Measurements from ENCODE around the gene PHACTR1. TPM values are rescaled to one million over a fixed set of nuclear protein-coding genes. Genes with fewer than 3 reads are reported as not detected.
"Not testable (repeated sequence)": the region's sequence is repeated elsewhere in the genome, so short reads cannot be mapped to it uniquely, and the experiment has no call there.

Gene PHACTR1
- total RNA-seq, 2 donors from 2014 or later: 0.14 to 1.6 TPM

GRCh38 chr6:12760911-12761310, 44.3 kb downstream of the PHACTR1 start:
- H3K27ac Mint-ChIP-seq: no peak overlapping the region

GRCh38 chr6:12761376-12762115, 45.0 kb downstream of the PHACTR1 start:
- ATAC-seq (no peak), DNase-seq (ENCODE audit: low spot score) (no peak)
- Mint-ChIP-seq H3K27me3 (peaks cover 19 to 21% of the 10 kb centered on the region in 2 donors), H3K27ac (no peak overlapping the region), H3K4me1 (ENCODE audit: low read depth in 2 of 2) (no peaks in the 10 kb centered on the region), H3K36me3 (no peaks in the 10 kb centered on the region), H3K9me3 (peaks cover 6% of the 10 kb centered on the region), H3K4me3 (no peak overlapping the region)

More at GRCh38 chr6:12760911-12761310, 44.3 kb downstream of the PHACTR1 start:
- Mint-ChIP-seq H3K4me3 (no peak overlapping the region), H3K9me3 (peaks cover 6% of the 10 kb centered on the region), H3K27me3 (peaks cover 19 to 22% of the 10 kb centered on the region in 2 donors), H3K36me3 (no peaks in the 10 kb centered on the region), H3K4me1 (ENCODE audit: low read depth in 2 of 2) (no peaks in the 10 kb centered on the region)
- no peak for ATAC-seq
- no peak for DNase-seq (ENCODE audit: low spot score)

- H3K36me3 Mint-ChIP-seq; DNase-seq (ENCODE audit: low spot score); H3K27ac Mint-ChIP-seq; H3K4me3 Mint-ChIP-seq; ATAC-seq; H3K4me1 Mint-ChIP-seq (ENCODE audit: low read depth in 2 of 2); H3K9me3 Mint-ChIP-seq: not testable (repeated sequence)
- peaks cover 8 to 10% of the 10 kb centered on the region in 2 donors for H3K27me3 Mint-ChIP-seq
Observed at GRCh38 chr6:12762731-12763434, 46.3 kb downstream of the PHACTR1 start.

DNA sequence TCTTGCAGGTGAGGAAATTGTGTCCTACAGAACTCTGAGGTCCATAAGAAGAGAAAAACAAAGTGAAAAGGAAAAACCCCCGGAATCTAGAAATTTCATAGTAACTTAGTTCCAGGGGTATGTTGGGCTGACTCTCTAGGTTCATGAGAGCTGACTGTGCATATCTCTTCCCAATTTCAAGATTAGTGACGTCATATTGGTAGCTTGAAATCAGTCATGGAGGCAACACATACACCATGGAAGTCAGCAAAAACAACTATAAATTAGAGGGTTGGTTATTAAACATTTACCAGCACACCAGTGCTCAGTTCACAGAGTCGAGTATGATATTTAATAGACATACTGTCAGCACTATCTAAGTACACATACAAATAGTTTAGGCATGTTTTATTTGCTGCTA, 49.8 kb downstream of the PHACTR1 start:
- H3K27ac Mint-ChIP-seq: no peak overlapping the region
- ATAC-seq (no peak), DNase-seq (ENCODE audit: low spot score) (no peak)
- H3K4me3 Mint-ChIP-seq: no peak overlapping the region
- H3K4me1 Mint-ChIP-seq (ENCODE audit: low read depth in 2 of 2): no peaks in the 10 kb centered on the region
- H3K27me3 Mint-ChIP-seq: peaks cover 15 to 16% of the 10 kb centered on the region in 2 donors
- H3K36me3 Mint-ChIP-seq: no peaks in the 10 kb centered on the region
- no peaks in the 10 kb centered on the region for H3K9me3 Mint-ChIP-seq

DNA sequence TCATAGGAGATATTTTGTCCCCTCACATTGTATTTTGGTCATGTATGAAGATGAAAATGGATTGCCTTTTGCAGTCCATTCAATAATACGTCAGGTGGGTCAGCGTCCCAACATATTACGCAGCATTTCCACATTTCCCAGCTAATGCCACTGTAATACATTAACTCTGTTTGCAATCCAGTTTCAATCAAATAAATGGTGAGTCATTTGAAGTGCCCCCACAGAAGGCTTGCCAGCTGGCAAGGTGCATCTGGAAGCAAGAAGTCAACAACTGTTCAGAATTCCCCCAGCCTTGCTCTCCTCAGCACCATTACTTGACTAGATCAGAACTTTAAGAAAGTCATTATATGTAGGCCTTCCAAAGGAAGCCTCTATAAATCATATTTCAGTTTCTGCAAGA, 50.4 kb downstream of the PHACTR1 start:
- DNase-seq (ENCODE audit: low spot score) (no peak), ATAC-seq (no peak)
- no peaks in the 10 kb centered on the region for H3K9me3 Mint-ChIP-seq
- H3K36me3 Mint-ChIP-seq: no peaks in the 10 kb centered on the region
- no peak overlapping the region for H3K4me3 Mint-ChIP-seq
- no peak overlapping the region for H3K27ac Mint-ChIP-seq
- peaks cover 20% of the 10 kb centered on the region in 2 donors for H3K27me3 Mint-ChIP-seq
- no peaks in the 10 kb centered on the region for H3K4me1 Mint-ChIP-seq (ENCODE audit: low read depth in 2 of 2)

DNA sequence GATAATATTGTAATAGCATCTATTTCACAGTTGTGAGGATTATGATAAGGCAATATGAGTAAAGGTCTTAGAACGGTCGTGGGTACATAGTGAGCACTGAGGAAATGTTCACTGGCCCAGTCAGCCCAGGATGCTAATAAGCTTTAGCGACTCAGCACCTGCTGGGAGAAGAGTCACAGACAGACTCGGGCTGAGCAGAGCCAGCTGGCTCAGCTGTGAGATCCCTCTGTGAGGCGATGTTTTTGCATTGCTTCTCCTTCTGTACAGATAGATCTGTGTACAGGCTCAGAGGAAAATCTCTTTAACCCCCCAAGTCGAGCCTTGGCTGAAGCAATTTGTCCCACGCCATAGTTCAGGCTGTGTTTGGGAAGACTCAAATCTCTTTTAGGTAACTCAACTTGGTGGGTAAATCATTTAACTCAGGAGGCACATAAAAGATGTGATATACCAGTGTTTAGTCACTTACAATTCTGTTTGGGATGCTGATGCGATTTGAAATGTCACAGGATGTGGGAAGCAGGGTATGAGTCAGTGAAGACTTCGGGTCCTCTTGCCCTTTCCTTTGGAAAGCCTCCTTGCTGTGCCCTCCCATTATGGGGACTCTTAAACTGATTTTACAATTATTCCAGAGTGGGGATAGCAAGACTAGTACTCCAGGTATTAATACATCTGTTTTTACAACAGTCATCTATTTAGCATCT, 53.1 kb downstream of the PHACTR1 start:
- H3K27ac Mint-ChIP-seq: no peak overlapping the region
- H3K4me3 Mint-ChIP-seq: no peak overlapping the region
- ATAC-seq (no peak), DNase-seq (ENCODE audit: low spot score) (no peak)
- no peaks in the 10 kb centered on the region for H3K9me3 Mint-ChIP-seq
- no peaks in the 10 kb centered on the region for H3K36me3 Mint-ChIP-seq
- H3K27me3 Mint-ChIP-seq: peaks cover 17 to 20% of the 10 kb centered on the region in 2 donors
- H3K4me1 Mint-ChIP-seq (ENCODE audit: low read depth in 2 of 2): no peaks in the 10 kb centered on the region

GRCh38 chr6:12772416-12772815, 55.8 kb downstream of the PHACTR1 start:
- no peak overlapping the region for H3K4me3 Mint-ChIP-seq
- peaks cover 17 to 20% of the 10 kb centered on the region in 2 donors for H3K27me3 Mint-ChIP-seq
- no peaks in the 10 kb centered on the region for H3K36me3 Mint-ChIP-seq
- no peak for DNase-seq (ENCODE audit: low spot score)
- ATAC-seq: no peak
- H3K27ac Mint-ChIP-seq: no peak overlapping the region
- H3K9me3 Mint-ChIP-seq: no peaks in the 10 kb centered on the region
- no peaks in the 10 kb centered on the region for H3K4me1 Mint-ChIP-seq (ENCODE audit: low read depth in 2 of 2)

GRCh38 chr6:12776291-12776690, 59.7 kb downstream of the PHACTR1 start:
- ATAC-seq: no peak
- H3K27me3 Mint-ChIP-seq: peaks cover 7 to 8% of the 10 kb centered on the region in 2 donors
- no peaks in the 10 kb centered on the region for H3K9me3 Mint-ChIP-seq
- H3K4me1 Mint-ChIP-seq (ENCODE audit: low read depth in 2 of 2): no peaks in the 10 kb centered on the region
- H3K4me3 Mint-ChIP-seq: no peak overlapping the region
- H3K27ac Mint-ChIP-seq: no peak overlapping the region
- DNase-seq (ENCODE audit: low spot score): no peak
- no peaks in the 10 kb centered on the region for H3K36me3 Mint-ChIP-seq

DNA sequence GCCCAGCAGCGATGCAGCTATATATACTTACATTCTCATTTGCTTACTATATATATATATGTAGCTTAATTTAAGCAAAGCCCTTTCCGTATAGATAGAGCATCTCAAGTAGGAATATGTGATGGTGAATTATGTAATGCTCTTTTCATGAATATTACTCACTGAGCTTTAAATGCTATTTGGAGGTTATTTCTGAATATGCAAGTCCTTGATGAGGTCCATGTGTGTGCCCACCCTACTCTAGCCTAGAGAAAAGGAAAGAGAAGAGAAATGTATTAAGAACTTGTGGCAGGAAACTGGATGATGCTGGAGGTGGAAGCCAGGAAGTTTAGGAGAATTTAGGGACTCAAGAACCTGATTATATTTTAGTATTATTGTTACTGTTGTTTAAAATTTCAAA, 63.2 kb downstream of the PHACTR1 start:
- Mint-ChIP-seq H3K27me3 (peaks cover 6 to 7% of the 10 kb centered on the region in 2 donors), H3K36me3 (no peaks in the 10 kb centered on the region), H3K4me3 (no peak overlapping the region), H3K4me1 (ENCODE audit: low read depth in 2 of 2) (no peaks in the 10 kb centered on the region), H3K9me3 (no peaks in the 10 kb centered on the region), H3K27ac (no peak overlapping the region)
- ATAC-seq (no peak), DNase-seq (ENCODE audit: low spot score) (no peak)

DNA sequence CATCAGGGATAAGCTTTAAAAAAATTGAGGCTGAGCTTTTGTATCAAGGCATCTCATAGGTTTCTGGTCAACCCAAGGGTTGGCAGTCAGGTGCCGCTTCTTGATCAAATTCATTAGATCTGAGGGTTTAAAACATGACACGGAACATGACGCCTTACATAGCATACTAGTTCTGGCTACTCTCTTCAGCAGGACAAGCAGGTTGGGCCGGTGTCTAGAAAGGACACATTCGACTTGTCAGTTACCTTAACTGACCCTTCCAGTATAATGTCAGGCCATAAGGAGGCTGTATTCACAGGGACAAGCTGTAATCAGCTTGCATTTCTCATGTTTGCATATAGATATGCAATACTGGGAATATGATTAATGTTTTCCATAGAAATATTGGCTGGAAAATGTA, 65.6 kb downstream of the PHACTR1 start:
- Mint-ChIP-seq H3K27ac (no peak overlapping the region), H3K27me3 (peaks cover 5 to 7% of the 10 kb centered on the region in 2 donors), H3K36me3 (no peaks in the 10 kb centered on the region), H3K4me3 (no peak overlapping the region), H3K4me1 (ENCODE audit: low read depth in 2 of 2) (no peaks in the 10 kb centered on the region), H3K9me3 (no peaks in the 10 kb centered on the region)
- ATAC-seq (no peak), DNase-seq (ENCODE audit: low spot score) (no peak)

DNA sequence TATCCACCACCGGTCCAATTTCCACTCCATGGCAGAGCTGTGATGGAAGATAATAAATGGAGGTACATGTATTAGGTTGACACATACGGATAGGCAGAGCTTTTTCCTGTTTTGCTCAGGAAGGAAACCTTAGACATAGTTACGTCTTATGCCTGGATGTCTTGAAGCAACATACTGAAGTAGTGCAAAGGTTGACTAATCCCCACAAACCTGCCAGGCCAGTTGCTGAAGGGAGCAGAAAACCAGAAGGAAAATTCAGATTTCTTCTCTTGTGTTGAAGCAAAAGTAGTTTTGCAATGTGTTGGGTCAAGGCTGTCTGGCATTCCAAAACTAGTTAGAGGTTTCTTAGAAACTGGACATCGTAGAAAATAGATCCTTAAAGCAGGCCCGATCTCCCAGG, 68.7 kb downstream of the PHACTR1 start:
- Mint-ChIP-seq H3K27ac (no peak overlapping the region), H3K36me3 (no peaks in the 10 kb centered on the region), H3K4me1 (ENCODE audit: low read depth in 2 of 2) (no peaks in the 10 kb centered on the region)

GRCh38 chr6:12785921-12786320, 69.4 kb downstream of the PHACTR1 start:
- H3K27ac Mint-ChIP-seq: no peak overlapping the region
- ATAC-seq (no peak), DNase-seq (ENCODE audit: low spot score) (no peak)
- H3K36me3 Mint-ChIP-seq: no peaks in the 10 kb centered on the region
- peaks cover 8 to 30% of the 10 kb centered on the region in 2 donors for H3K27me3 Mint-ChIP-seq
- H3K4me1 Mint-ChIP-seq (ENCODE audit: low read depth in 2 of 2): no peaks in the 10 kb centered on the region
- H3K9me3 Mint-ChIP-seq: no peaks in the 10 kb centered on the region
- no peak overlapping the region for H3K4me3 Mint-ChIP-seq

More for the DNA sequence above, 68.7 kb downstream of the PHACTR1 start:
- no peak for ATAC-seq
- no peak for DNase-seq (ENCODE audit: low spot score)
- Mint-ChIP-seq H3K27me3 (peaks cover 6 to 26% of the 10 kb centered on the region in 2 donors), H3K9me3 (no peaks in the 10 kb centered on the region), H3K4me3 (no peak overlapping the region)

- DNase-seq (ENCODE audit: low spot score): no peak
- Mint-ChIP-seq H3K4me3 (no peak overlapping the region), H3K9me3 (no peaks in the 10 kb centered on the region), H3K27me3 (peaks cover 7 to 39% of the 10 kb centered on the region in 2 donors), H3K36me3 (no peaks in the 10 kb centered on the region), H3K4me1 (ENCODE audit: low read depth in 2 of 2) (no peaks in the 10 kb centered on the region), H3K27ac (no peak overlapping the region)
- ATAC-seq: no peak
Observed at GRCh38 chr6:12791371-12791770, 74.8 kb downstream of the PHACTR1 start.

DNA sequence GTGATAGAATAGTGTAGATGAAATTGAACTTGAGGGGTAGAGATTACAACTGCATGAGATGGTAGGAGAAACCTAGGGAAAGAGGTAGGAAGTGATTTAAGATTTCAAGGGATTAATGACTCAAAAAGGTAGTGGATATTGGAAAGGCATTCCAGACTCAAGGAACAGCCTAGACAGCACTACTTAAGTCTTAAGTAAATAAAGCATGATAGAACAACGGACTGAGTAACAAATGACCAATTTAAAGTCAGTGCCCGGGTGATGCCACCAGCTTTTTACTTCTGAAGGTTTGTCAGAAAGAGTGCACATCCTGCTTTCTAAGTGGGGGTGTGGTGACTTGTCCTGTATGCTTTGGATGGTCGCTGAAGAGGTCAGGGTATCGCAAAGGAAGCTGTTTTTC, 81.8 kb downstream of the PHACTR1 start:
- ATAC-seq: no peak
- H3K27me3 Mint-ChIP-seq: peaks cover 14 to 51% of the 10 kb centered on the region in 2 donors
- H3K4me3 Mint-ChIP-seq: no peak overlapping the region
- H3K36me3 Mint-ChIP-seq: no peaks in the 10 kb centered on the region
- no peak for DNase-seq (ENCODE audit: low spot score)
- H3K27ac Mint-ChIP-seq: no peak overlapping the region
- no peaks in the 10 kb centered on the region for H3K4me1 Mint-ChIP-seq (ENCODE audit: low read depth in 2 of 2)
- no peaks in the 10 kb centered on the region for H3K9me3 Mint-ChIP-seq

Data from natural killer cell treated with Interleukin-12 subunit alpha and Interleukin-12 subunit beta and Interleukin-15 and Interleukin-18, amount 100 ng/mL, for 72 hours (primary cell).